HL-60 (cell line): ENCODE results near the gene HLA-DQB1.

Source experiments
- DNase-seq, 2 experiments: peaks; one replicate each; pipeline ENCODE4 v3.0.0-alpha.2; 2010 to 2020; ENCODE audit warnings: low read depth in 1 of 2, low spot score in 1 of 2
- H3K27ac ChIP-seq: fragments of 250-450 bp; sonication (Bioruptor Pico); replicated peaks from 2 replicates; pipeline ENCODE4 v1.5.1; 2020; ENCODE audit warnings: mild to moderate bottlenecking, moderate library complexity
- H3K27me3 ChIP-seq: fragments of 250-450 bp; sonication (Bioruptor Pico); 2 replicates; pipeline ENCODE4 v1.5.1; 2021; ENCODE audit warnings: mild to moderate bottlenecking, moderate library complexity; ENCODE audit not compliant: insufficient read depth, poor library complexity, severe bottlenecking
- H3K4me3 ChIP-seq: replicated peaks from 2 replicates; pipeline ENCODE4 v1.5.1; 2011; ENCODE audit warnings: mild to moderate bottlenecking, control low read depth, low read length; ENCODE audit not compliant: insufficient read depth
- GABPA ChIP-seq: IDR thresholded peaks from 2 replicates; pipeline ENCODE4 v1.6.1; 2012; ENCODE audit warnings: low read depth
- POLR2AphosphoS5 ChIP-seq: IDR thresholded peaks from 2 replicates; pipeline ENCODE4 v1.6.1; 2012; ENCODE audit warnings: low read depth
- SPI1 ChIP-seq: IDR thresholded peaks from 2 replicates; pipeline ENCODE4 v1.6.1; 2012; ENCODE audit warnings: low read depth, mild to moderate bottlenecking, borderline replicate concordance
- TF ChIP-seq, protein P1 (sequence below): IDR thresholded peaks from 2 replicates; pipeline ENCODE4 v1.6.1; 2012; ENCODE audit warnings: low read depth; ENCODE audit not compliant: insufficient replicate concordance
- TF ChIP-seq, protein P2 (sequence below): IDR thresholded peaks from one replicate; pipeline ENCODE4 v1.5.1; 2011; ENCODE audit warnings: low read length, control low read depth, inconsistent platforms; ENCODE audit not compliant: insufficient read depth

HLA-DQB1 gene

DNA sequence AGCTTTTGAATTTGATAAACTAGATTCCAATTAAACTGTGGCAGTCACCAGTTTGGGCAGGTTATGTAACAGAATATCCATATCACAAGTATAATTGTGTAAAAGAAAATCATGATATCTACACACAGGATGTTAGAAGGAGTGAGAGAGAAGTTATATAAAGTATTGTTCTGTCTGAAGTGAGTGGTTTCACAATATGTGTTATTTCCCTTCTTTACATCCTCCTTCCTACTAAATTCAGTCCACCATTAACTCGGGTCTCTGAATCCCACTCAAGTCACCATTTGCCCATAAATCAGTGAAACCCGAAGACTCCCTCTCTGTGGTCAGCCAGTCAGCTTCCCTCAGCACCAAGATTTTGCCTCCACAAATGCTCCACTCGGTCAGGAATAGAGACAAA is 796 bp downstream of the HLA-DQB1 start:
- no peak for DNase-seq
- TF ChIP-seq POLR2AphosphoS5 (no peak), SPI1 (no peak), GABPA (no peak)
- TF ChIP-seq, protein P1, sequence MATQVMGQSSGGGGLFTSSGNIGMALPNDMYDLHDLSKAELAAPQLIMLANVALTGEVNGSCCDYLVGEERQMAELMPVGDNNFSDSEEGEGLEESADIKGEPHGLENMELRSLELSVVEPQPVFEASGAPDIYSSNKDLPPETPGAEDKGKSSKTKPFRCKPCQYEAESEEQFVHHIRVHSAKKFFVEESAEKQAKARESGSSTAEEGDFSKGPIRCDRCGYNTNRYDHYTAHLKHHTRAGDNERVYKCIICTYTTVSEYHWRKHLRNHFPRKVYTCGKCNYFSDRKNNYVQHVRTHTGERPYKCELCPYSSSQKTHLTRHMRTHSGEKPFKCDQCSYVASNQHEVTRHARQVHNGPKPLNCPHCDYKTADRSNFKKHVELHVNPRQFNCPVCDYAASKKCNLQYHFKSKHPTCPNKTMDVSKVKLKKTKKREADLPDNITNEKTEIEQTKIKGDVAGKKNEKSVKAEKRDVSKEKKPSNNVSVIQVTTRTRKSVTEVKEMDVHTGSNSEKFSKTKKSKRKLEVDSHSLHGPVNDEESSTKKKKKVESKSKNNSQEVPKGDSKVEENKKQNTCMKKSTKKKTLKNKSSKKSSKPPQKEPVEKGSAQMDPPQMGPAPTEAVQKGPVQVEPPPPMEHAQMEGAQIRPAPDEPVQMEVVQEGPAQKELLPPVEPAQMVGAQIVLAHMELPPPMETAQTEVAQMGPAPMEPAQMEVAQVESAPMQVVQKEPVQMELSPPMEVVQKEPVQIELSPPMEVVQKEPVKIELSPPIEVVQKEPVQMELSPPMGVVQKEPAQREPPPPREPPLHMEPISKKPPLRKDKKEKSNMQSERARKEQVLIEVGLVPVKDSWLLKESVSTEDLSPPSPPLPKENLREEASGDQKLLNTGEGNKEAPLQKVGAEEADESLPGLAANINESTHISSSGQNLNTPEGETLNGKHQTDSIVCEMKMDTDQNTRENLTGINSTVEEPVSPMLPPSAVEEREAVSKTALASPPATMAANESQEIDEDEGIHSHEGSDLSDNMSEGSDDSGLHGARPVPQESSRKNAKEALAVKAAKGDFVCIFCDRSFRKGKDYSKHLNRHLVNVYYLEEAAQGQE = no peak
- TF ChIP-seq, protein P2, sequence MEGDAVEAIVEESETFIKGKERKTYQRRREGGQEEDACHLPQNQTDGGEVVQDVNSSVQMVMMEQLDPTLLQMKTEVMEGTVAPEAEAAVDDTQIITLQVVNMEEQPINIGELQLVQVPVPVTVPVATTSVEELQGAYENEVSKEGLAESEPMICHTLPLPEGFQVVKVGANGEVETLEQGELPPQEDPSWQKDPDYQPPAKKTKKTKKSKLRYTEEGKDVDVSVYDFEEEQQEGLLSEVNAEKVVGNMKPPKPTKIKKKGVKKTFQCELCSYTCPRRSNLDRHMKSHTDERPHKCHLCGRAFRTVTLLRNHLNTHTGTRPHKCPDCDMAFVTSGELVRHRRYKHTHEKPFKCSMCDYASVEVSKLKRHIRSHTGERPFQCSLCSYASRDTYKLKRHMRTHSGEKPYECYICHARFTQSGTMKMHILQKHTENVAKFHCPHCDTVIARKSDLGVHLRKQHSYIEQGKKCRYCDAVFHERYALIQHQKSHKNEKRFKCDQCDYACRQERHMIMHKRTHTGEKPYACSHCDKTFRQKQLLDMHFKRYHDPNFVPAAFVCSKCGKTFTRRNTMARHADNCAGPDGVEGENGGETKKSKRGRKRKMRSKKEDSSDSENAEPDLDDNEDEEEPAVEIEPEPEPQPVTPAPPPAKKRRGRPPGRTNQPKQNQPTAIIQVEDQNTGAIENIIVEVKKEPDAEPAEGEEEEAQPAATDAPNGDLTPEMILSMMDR = no peak
- Histone ChIP-seq H3K27ac (no peak overlapping the region), H3K4me3 (no peak overlapping the region), H3K27me3 (no peaks in the 10 kb centered on the region)

DNA sequence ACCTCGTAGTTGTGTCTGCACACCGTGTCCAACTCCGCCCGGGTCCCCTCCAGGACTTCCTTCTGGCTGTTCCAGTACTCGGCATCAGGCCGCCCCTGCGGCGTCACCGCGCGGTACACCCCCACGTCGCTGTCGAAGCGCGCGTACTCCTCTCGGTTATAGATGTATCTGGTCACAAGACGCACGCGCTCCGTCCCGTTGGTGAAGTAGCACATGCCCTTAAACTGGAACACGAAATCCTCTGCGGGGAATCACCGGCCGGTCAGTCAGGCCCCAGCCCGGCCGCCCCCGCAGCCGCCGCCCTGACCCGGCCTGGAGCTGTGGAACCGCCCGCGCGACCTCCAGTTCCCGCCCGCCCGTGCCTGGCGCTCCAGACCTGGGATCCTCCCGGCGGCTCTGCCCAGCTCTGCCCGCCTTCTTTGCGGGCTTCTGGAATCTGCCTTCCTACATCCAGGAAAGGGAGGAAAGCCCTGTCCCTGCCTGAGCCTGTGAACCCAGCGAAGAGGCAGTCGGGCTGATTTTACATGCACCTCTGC is 1.6 kb downstream of the HLA-DQB1 start:
- H3K27ac ChIP-seq = no peak overlapping the region
- DNase-seq = no peak
- H3K4me3 ChIP-seq = 0 out of 2 replicates have a peak overlapping the region, but pooled peaks have one; percentile 9

DNA sequence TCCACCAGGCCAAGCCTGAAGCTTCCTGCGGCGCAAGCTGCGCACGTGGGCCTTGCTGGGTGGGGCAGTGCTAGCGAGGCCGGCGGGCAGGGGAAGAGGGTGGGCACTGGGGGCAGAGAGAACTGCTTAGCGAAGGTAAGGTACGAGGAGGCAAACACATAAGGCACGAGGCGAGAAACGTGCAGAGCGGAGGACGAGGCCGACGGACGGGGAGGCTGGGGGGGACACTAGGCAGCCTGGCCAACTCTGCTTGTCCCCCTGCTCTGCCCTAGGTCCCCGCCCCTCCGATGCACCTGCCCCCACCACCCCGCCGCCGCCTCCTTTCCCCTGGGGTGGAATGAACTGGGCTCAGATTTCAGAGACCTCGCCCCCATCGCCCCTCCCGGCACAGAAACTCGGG is 2.1 kb downstream of the HLA-DQB1 start:
- Histone ChIP-seq H3K4me3 (no peak overlapping the region), H3K27ac (no peak overlapping the region), H3K27me3 (no peaks in the 10 kb centered on the region)
- no peak for TF ChIP-seq SPI1
- TF ChIP-seq, protein P1 = no peak
- TF ChIP-seq, protein P2 = no peak
- TF ChIP-seq POLR2AphosphoS5 = no peak
- TF ChIP-seq GABPA = no peak
- no peak for DNase-seq

More for the DNA sequence above, 1.6 kb downstream of the HLA-DQB1 start:
- TF ChIP-seq POLR2AphosphoS5 (no peak), SPI1 (no peak), GABPA (no peak)
- TF ChIP-seq, protein P1 = no peak
- TF ChIP-seq, protein P2 = no peak
- no peaks in the 10 kb centered on the region for H3K27me3 ChIP-seq
